Right kidney (tissue), 1 donor: Measurements from ENCODE around the gene CREB3.

Experiments
- DNase-seq: peaks from one replicate; pipeline ENCODE4 v3.0.0-alpha.2; 2016

The CREB3 gene

GRCh38 chr9:35778496-35778895, 46.0 kb downstream of the CREB3 start:
- no peak for DNase-seq

GRCh38 chr9:35781066-35781465, 48.6 kb downstream of the CREB3 start:
- no peak for DNase-seq

GRCh38 chr9:35783418-35783817, 51.0 kb downstream of the CREB3 start:
- no peak for DNase-seq
